HUDEP-2 (cell line): Measurements from ENCODE around the gene COBL.

Experiments used
- DNase-seq, 76 experiments: peaks; one replicate each; lab custom pipeline; 2025; ENCODE audit not compliant: unreplicated experiment in 76 of 76; lab: John Stamatoyannopoulos, UW

COBL gene

DNA sequence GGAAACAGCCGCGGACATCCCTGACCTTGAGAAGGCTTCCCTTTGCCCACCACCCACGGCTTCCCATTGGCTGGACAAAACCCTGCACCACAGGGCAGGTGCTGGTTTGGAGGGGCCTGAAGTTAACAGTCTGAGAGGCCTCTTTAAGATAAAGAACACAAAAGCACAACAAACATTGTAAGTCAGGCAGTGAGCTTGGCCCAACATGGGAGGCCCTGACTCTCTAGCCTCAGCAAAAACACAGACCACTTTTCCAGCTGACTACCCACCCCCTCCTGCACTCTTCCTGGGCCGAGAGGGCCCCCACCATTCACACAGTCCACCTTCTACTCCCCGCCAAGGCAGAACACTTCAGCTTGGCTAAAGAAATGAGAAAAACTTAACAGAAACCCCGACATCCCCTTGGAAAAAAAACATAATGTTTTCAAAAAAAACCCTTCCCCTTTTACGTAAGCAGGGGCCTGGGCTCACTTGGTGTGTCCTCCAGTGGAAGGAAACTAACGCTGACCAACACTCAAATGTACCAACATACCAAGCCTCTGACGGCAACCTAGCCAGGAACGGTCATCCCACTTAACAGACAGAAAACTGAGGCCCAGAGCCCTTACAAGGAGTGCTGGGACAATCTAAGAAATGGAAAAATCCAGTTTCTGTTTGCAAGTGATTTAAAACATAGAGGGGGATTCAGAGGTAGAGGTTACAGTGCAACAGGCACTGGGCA, 80.9 kb downstream of the COBL start:
- DNase-seq, result no peak

- no peak for DNase-seq
Measured at GRCh38 chr7:51234609-51235308, 81.8 kb downstream of the COBL start.

- DNase-seq, result no peak
Measured at GRCh38 chr7:51234139-51234538, 82.5 kb downstream of the COBL start.

DNA sequence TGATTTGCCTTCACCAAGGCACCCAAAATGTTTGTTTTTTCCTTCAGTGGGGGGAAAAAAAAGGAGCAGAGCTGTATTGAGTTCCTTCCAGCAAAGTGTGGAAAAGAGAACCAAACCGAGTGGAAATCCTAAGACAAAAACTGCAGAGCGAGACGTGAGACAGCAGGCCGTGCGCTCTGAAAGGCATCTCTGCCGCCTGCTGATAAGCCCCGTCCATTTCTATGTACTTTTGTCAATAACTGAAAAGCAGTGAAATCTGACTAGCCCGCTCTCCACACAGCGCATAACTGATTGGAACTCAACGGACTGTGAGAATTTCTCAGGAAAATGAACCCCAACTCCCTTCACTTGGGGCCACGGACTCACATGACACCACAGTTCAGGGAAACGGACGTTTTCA, 83.2 kb downstream of the COBL start:
- DNase-seq, result no peak

GRCh38 chr7:51230723-51231122, 85.9 kb downstream of the COBL start:
- DNase-seq, result no peak

GRCh38 chr7:51230324-51230625, 86.3 kb downstream of the COBL start:
- no peak for DNase-seq

GRCh38 chr7:51229620-51230323, 86.8 kb downstream of the COBL start:
- peak in 1 of 76 experiments; percentile 1 for DNase-seq

GRCh38 chr7:51229106-51229537, 87.5 kb downstream of the COBL start:
- no peak for DNase-seq

- DNase-seq, result no peak
Measured at GRCh38 chr7:51228386-51228958, 88.1 kb downstream of the COBL start.

GRCh38 chr7:51227861-51228260, 88.7 kb downstream of the COBL start:
- DNase-seq, result no peak

DNA sequence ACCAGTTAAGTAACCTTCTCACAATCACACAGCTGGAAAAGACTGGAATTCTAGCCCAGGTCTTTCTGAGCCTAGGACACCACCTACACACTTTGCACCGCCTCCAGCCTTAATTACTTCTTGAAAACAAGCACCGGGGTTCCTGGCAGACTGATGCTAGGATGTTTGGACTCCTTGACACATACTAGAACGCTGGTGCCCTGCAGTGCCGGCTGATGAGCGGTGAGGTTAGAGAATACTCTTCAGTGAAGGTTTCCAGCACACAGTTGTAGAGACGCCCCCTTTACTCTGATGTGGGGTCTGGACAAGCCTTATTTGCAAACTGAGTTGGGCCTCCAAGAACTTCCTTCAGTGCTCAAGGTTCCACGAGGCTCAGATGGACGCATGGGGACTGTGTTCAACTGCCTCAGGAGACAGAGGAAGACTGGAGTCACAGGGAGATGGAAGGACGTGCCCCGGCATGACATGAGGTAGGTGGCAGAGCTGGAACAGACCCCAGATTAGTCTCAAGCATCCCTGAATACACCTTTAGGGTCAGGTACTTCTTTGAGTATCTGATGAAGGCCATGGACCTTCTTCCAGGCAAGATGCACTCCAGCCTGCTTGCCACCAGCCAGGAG, 89.6 kb downstream of the COBL start:
- DNase-seq, result no peak

DNA sequence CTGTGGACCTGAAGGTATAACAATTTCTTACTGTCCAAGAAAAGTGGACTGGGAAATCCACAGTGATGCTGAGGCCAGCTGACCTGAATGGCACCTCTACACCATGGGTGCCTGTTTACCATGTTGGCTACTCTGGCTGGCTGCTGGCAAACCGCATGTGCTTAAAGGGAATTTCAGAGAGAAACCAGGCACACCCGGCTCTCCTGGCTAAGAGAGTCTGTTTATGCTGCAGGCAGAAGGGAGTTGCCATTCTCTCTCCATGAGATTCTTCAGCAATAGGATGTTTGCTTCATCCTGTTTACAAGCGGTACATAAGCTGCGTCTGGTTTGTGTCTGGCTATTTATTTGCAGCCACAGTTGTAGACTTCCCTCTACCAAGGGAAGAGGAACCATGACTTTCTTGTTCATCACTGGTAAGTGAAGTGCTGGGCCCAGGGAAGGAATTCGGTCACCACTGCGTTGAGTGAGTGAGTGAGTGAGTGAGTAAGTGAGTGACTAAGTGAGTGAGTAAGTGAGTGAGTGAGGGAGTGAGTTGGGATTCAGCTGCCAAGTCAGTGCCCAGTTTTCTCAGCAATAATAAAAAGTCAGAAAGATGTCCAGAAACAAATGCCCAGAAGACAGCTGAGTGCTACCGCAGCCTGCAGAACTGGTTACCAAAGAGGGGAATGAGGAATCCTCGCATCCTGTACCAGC, 90.4 kb downstream of the COBL start:
- DNase-seq, result no peak

- no peak for DNase-seq
Measured at GRCh38 chr7:51224811-51225595, 91.6 kb downstream of the COBL start.

GRCh38 chr7:51223505-51223904, 93.1 kb downstream of the COBL start:
- no peak for DNase-seq

- DNase-seq, result no peak
Measured at GRCh38 chr7:51222916-51223315, 93.7 kb downstream of the COBL start.

DNA sequence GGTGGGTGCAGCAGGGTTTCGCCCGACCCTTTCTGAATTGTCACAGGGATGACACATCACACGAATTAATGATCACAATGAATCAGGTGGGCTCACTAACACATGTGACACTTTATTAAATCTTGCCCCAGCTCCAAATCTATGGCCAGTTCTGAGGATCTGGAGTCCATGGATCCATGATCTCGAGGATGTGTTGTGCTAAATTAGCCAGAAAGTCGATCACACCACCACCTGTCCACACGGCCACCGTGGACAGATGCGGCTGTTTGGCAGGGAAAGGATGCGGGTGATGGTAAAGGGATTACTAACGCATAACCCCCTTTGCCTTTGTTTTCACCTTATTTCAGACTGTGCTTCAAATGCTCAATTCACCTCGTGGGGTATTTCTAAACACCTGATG, 96.4 kb downstream of the COBL start:
- DNase-seq, result no peak

DNA sequence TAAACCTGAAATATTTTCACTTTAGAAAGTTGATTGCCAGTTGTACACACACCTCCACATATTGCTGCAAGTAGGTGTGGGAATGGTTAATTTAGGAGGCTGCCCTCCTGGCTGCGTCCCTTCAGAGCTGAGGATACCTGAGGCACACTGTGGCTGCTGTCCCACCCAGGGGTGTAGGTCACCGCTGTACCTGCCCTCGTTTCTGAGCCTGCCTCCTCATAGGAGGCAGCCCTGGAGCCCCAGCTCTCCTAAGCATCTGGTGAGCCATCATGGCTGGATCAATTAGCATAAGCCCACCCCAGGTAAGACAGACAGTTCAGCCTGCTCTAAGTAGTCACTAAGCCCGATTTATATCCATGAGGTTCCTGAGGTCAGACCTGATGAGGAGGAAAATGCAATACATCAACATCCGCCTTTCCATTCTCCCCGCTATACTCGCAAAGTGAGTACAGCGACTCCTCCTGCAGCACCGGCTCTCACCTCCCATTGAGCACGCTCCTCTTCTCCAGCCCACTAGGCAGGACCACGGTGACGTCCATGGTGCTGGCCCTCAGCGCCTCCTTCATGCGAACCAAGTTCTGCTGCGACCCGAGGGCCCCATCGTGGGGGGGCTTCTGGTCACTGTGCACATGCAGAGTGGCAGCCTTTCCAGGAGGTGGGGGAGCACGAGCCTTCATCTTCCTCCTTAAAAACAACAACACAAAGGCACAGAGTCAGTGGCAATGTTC, 97.2 kb downstream of the COBL start:
- no peak for DNase-seq

DNA sequence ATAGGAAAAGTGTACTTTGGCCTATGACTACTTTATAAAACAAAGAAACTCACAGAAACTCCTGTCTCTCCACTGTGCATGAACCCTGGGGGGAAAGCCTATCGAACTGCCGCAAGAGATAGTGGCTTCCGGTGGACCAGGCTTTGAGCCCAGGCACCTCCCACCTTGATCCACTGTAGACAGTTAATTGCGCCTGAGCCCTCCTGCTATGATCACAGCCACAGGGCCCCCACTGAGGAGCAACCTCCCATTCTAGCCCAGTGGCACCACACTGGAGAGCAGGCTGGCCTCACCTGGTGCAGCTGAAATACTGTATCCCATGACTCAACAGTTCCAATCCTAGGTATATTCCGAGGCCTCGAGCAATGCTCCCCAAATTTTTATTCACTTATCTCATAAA, 98.8 kb downstream of the COBL start:
- DNase-seq, result no peak

GRCh38 chr7:51214098-51214497, 102.5 kb downstream of the COBL start:
- DNase-seq, result no peak
